H1 (cell line): ENCODE data around the gene WDR90. TPM values are rescaled to one million over a fixed set of nuclear protein-coding genes. Genes with fewer than 3 reads are reported as not detected.
A peak's percentile ranks its signal among the peaks of the same experiment; 100 is the strongest.

ENCODE experiments used
- CTCF ChIA-PET: fragments of 300-600 bp; sonication (Branson Sonifier 250); formaldehyde crosslinking; loops from one replicate; lab custom pipeline; 2021; ENCODE audit not compliant: partially characterized antibody; lab: Charles Lee
- POLR2A ChIA-PET: fragments of 300-600 bp; sonication (Branson Sonifier 250); formaldehyde crosslinking; loops from one replicate; lab custom pipeline; 2021; ENCODE audit warnings: inconsistent platforms; ENCODE audit not compliant: partially characterized antibody; lab: Charles Lee
- DNase-seq, 2 experiments: peaks; one replicate each; pipeline versions ENCODE4 v3.0.0 to v3.0.0-alpha.2; 2010 to 2022; ENCODE audit warnings: low spot score in 2 of 2, low read depth in 1 of 2, mixed read lengths in 1 of 2
- FAIRE-seq: peaks from 2 replicates; lab custom pipeline; 2011; peaks lifted over from hg19 to GRCh38; lab: Jason Lieb, UNC
- H2AFZ ChIP-seq: 2 replicates; pipeline ENCODE4 v1.8.1; 2012; ENCODE audit warnings: low read length, inconsistent platforms
- H2AK5ac ChIP-seq: 2 replicates; pipeline ENCODE4 v1.6.1; 2013; ENCODE audit warnings: low read depth, low read length
- H2BK120ac ChIP-seq: replicated peaks from 2 replicates; pipeline ENCODE3; 2013; ENCODE audit warnings: low read depth, low read length, inconsistent platforms
- H2BK12ac ChIP-seq: 2 replicates; pipeline ENCODE4 v1.6.1; 2013; ENCODE audit warnings: low read depth, low read length
- H2BK15ac ChIP-seq: 2 replicates; pipeline ENCODE4 v1.6.1; 2013; ENCODE audit warnings: low read length
- H2BK20ac ChIP-seq: 2 replicates; pipeline ENCODE4 v1.6.1; 2013; ENCODE audit warnings: low read length
- H2BK5ac ChIP-seq: 2 replicates; pipeline ENCODE4 v1.6.1; 2013; ENCODE audit warnings: low read depth, low read length
- H3K14ac ChIP-seq: 2 replicates; pipeline ENCODE4 v1.6.1; 2013; ENCODE audit warnings: inconsistent platforms; ENCODE audit not compliant: insufficient read length
- H3K18ac ChIP-seq: 2 replicates; pipeline ENCODE4 v1.6.1; 2013; ENCODE audit warnings: low read length; ENCODE audit errors: extremely low read depth
- H3K23ac ChIP-seq: 2 replicates; pipeline ENCODE4 v1.6.1; 2013; ENCODE audit warnings: inconsistent platforms; ENCODE audit not compliant: insufficient read length
- H3K23me2 ChIP-seq: 2 replicates; pipeline ENCODE4 v1.6.1; 2013; ENCODE audit warnings: low read depth, low read length
- H3K27ac ChIP-seq: 2 replicates; pipeline ENCODE4 v1.6.1; 2011; ENCODE audit warnings: low read depth, low read length, inconsistent platforms
- H3K27me3 ChIP-seq, 4 experiments: replicated peaks in 1 of 4; 1 replicate in 1 of 4; 2 replicates in 3 of 4; pipeline versions ENCODE4 v1.6.1 to v1.8.1; 2011 to 2013; ENCODE audit warnings: low read length in 3 of 4, mild to moderate bottlenecking in 3 of 4, inconsistent platforms in 2 of 4, mixed read lengths in 2 of 4, moderate library complexity in 1 of 4; ENCODE audit not compliant: control insufficient read depth in 3 of 4, insufficient read depth in 3 of 4; ENCODE audit errors: extremely low read depth in 1 of 4
- H3K36me3 ChIP-seq, 4 experiments: 2 replicates each; pipeline versions ENCODE4 v1.6.1 to v1.8.1; 2011 to 2013; ENCODE audit warnings: mild to moderate bottlenecking in 4 of 4, low read length in 3 of 4, moderate library complexity in 2 of 4, control low read depth in 1 of 4, inconsistent platforms in 1 of 4; ENCODE audit not compliant: insufficient read depth in 4 of 4, control insufficient read depth in 2 of 4
- H3K4ac ChIP-seq: replicated peaks from 2 replicates; pipeline ENCODE3; 2013; ENCODE audit warnings: low read length, low read depth, mixed read lengths, inconsistent platforms; ENCODE audit not compliant: insufficient read length
- H3K4me1 ChIP-seq, 4 experiments: replicated peaks in 1 of 4; 1 replicate in 1 of 4; 2 replicates in 3 of 4; pipeline versions ENCODE4 v1.6.1 to v1.8.1; 2011 to 2013; ENCODE audit warnings: low read length in 3 of 4, inconsistent platforms in 2 of 4, mixed read lengths in 1 of 4; ENCODE audit not compliant: insufficient read depth in 4 of 4, control insufficient read depth in 3 of 4
- H3K4me2 ChIP-seq, 2 experiments: 2 replicates each; pipeline versions ENCODE4 v1.6.1 to v1.8.1; 2011 to 2013; ENCODE audit warnings: low read depth in 2 of 2, low read length in 2 of 2, control low read depth in 1 of 2, inconsistent platforms in 1 of 2, mild to moderate bottlenecking in 1 of 2; ENCODE audit not compliant: insufficient read depth in 1 of 2
- H3K4me3 ChIP-seq, 4 experiments: fragments of 200-600, 300-600 bp in 1 of 4; sonication (generic), shearing (Covaris generic), sonication (Bioruptor Twin) in 1 of 4; 2 replicates each; pipeline versions ENCODE4 v1.5.1 to v1.8.1; 2011 to 2016; ENCODE audit warnings: low read length in 4 of 4, low read depth in 3 of 4, control low read depth in 2 of 4, inconsistent platforms in 2 of 4, mild to moderate bottlenecking in 2 of 4, mixed read lengths in 1 of 4, moderate library complexity in 1 of 4; ENCODE audit not compliant: insufficient read depth in 2 of 4; ENCODE audit errors: extremely low read depth in 1 of 4
- H3K56ac ChIP-seq: replicated peaks from 2 replicates; pipeline ENCODE3; 2013; ENCODE audit warnings: low read depth, mild to moderate bottlenecking, mixed read lengths, low read length, inconsistent platforms; ENCODE audit not compliant: insufficient read length
- H3K79me1 ChIP-seq: 2 replicates; pipeline ENCODE4 v1.6.1; 2013; ENCODE audit warnings: low read depth, low read length, control low read depth
- H3K79me2 ChIP-seq, 2 experiments: 2 replicates each; pipeline versions ENCODE4 v1.6.1 to v1.8.1; 2012 to 2013; ENCODE audit warnings: low read length in 2 of 2, mild to moderate bottlenecking in 2 of 2, inconsistent platforms in 1 of 2; ENCODE audit not compliant: insufficient read depth in 2 of 2, control insufficient read depth in 1 of 2
- H3K9ac ChIP-seq, 4 experiments: replicated peaks in 1 of 4; 1 replicate in 1 of 4; 2 replicates in 3 of 4; pipeline versions ENCODE4 v1.6.1 to v1.8.1; 2011 to 2013; ENCODE audit warnings: low read depth in 3 of 4, low read length in 3 of 4, control low read depth in 2 of 4, mild to moderate bottlenecking in 2 of 4, moderate library complexity in 2 of 4, inconsistent platforms in 1 of 4; ENCODE audit errors: extremely low read depth in 1 of 4
- H3K9me3 ChIP-seq, 2 experiments: 2 replicates each; pipeline versions ENCODE4 v1.6.1 to v1.8.1; 2012 to 2013; ENCODE audit warnings: mild to moderate bottlenecking in 2 of 2, moderate library complexity in 2 of 2, control low read depth in 1 of 2, inconsistent platforms in 1 of 2, low read depth in 1 of 2, low read length in 1 of 2, mixed read lengths in 1 of 2; ENCODE audit not compliant: insufficient read depth in 2 of 2
- H4K20me1 ChIP-seq, 2 experiments: replicated peaks in 1 of 2; 2 replicates each; pipeline versions ENCODE3 to v1.8.1; 2011 to 2013; ENCODE audit warnings: inconsistent platforms in 2 of 2, low read length in 2 of 2, mild to moderate bottlenecking in 1 of 2; ENCODE audit not compliant: insufficient read depth in 2 of 2, control insufficient read depth in 1 of 2
- H4K5ac ChIP-seq: 2 replicates; pipeline ENCODE4 v1.6.1; 2013; ENCODE audit warnings: low read length, low read depth, mixed read lengths, inconsistent platforms; ENCODE audit not compliant: insufficient read length
- H4K8ac ChIP-seq: 2 replicates; pipeline ENCODE4 v1.8.0; 2013; ENCODE audit warnings: mild to moderate bottlenecking, moderate library complexity, low read length, inconsistent platforms; ENCODE audit not compliant: insufficient read depth; ENCODE audit errors: extremely low read depth
- H4K91ac ChIP-seq: replicated peaks from 2 replicates; pipeline ENCODE3; 2013; ENCODE audit warnings: low read length, mixed read lengths, inconsistent platforms; ENCODE audit not compliant: insufficient read length
- BACH1 ChIP-seq: IDR thresholded peaks from 2 replicates; pipeline ENCODE4 v1.6.1; 2012; ENCODE audit warnings: low read length, improper control_type of control experiment
- EGR1 ChIP-seq: IDR thresholded peaks from 2 replicates; pipeline ENCODE4 v1.6.1; 2011; ENCODE audit warnings: low read depth, low read length, borderline replicate concordance
- MAFK ChIP-seq: IDR thresholded peaks from 2 replicates; pipeline ENCODE4 v1.6.1; 2012; ENCODE audit warnings: low read depth, mild to moderate bottlenecking, improper control_type of control experiment, low read length
- WGBS, 2 experiments: shearing (Covaris generic) in 1 of 2; methylation state at CpG; one replicate each; pipeline versions ENCODE4 v1.1.6 to v1.1.7; 2013 to 2015; ENCODE audit warnings: low lambda C conversion rate in 2 of 2, mixed read lengths in 2 of 2, inconsistent platforms in 1 of 2, low coverage in 1 of 2, missing lambda C conversion rate in 1 of 2; ENCODE audit not compliant: insufficient replicate concordance in 2 of 2, insufficient coverage in 1 of 2, insufficient read length in 1 of 2; ENCODE audit errors: extremely low coverage in 1 of 2, missing lambda C conversion rate in 1 of 2; 5-methylcytosine and 5-hydroxymethylcytosine counted together
- polyA plus RNA-seq, 7 experiments: library from polyadenylated mRNA; depleted of rRNA in 3 of 7; stranded (reverse) in 5 of 7; unstranded in 2 of 7; fragments of >200 nt in 5 of 7; fragments of 200-250 nt in 2 of 7; gene quantifications; 1 replicate in 5 of 7; 2 replicates in 1 of 7; 4 replicates in 1 of 7; pipeline versions ENCODE4 v1.2.1 to v1.2.3, GENCODE V29; 2011 to 2013; ENCODE audit warnings: missing spikeins in 2 of 7, mixed read lengths in 2 of 7
- total RNA-seq: library from RNA; stranded (reverse); fragmentation: NEBNext Ultra II Directional; extraction: Animal tissue kit (Norgen Biotek cat#: 25700); gene quantifications from 2 replicates; pipeline ENCODE4 v1.2.1, GENCODE V29; 2021

WDR90 gene
- total and polyA plus RNA-seq, 2 of the 8 experiments (the other 6 are each of a cell fraction or from before 2014, with no cell fraction given): 24.0 to 47.2 TPM

DNA sequence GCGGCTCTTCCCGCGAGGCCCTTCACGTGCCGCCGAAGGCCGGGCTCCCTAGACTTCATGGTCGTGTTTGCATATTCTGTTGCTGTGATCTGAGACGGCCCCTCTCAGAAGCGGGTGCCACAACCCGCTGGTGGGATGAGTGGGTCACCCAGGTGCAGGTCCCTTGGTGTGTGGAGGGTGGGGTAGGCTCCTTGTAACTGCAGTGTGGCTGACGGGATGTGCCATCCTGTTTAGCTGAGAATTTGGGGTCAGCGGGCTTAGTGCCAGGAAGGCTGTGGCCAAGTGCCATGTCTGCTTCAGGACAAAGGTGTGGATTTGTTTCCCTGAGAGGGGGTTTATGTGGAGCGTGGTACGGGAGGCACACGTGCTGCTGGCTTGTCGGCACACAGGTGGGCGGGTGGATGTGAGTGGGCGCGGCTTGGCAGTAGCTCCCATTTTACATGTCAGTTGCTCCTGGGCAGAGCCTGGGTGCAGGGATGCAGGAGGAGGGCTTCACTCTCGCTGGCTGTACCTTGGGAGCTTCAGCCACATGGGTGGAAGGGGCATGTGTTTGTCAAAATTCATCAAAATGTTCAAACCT lies 27.5 kb upstream of the WDR90 start:
- Histone ChIP-seq H3K27ac (no peak overlapping the region), H3K79me1 (peaks cover 10% of the 10 kb centered on the region), H2BK120ac (no peak overlapping the region), H3K18ac (no peak overlapping the region), H4K8ac (no peak overlapping the region), H3K27me3 (no peaks in the 10 kb centered on the region), H3K36me3 (peaks cover 0 to 4% (median 0%) of the 10 kb centered on the region in 4 experiments; a peak in 1 of 8 replicates), H3K4me1 (peaks cover 0 to 14% (median 5%) of the 10 kb centered on the region in 4 experiments; a peak in 5 of 7 replicates), H2AK5ac (peak overlapping the region; percentile 28; the same call in 1 of the 2 replicates), H2BK20ac (no peak overlapping the region), H3K23ac (no peak overlapping the region), H3K79me2 (no peaks in the 10 kb centered on the region), H3K4me2 (no peak overlapping the region), H3K14ac (no peak overlapping the region), H3K9me3 (no peaks in the 10 kb centered on the region), H3K9ac (no peak overlapping the region), H2BK12ac (no peak overlapping the region), H4K91ac (no peak overlapping the region), H3K4ac (no peak overlapping the region), H2AFZ (no peak overlapping the region), H2BK5ac (no peak overlapping the region), H3K56ac (no peak overlapping the region), H3K4me3 (no peak overlapping the region), H3K23me2 (no peaks in the 10 kb centered on the region), H4K20me1 (peaks cover 4 to 5% of the 10 kb centered on the region in 2 experiments), H2BK15ac (peak overlapping the region; percentile 48; the same call in 1 of the 2 replicates), H4K5ac (no peak overlapping the region)
- FAIRE-seq (no peak), DNase-seq (no peak)
- POLR2A ChIA-PET: interaction anchor here (0.6 to 1.8 kb wide), 8 partner anchors 9 to 54 kb away, joined by 3 to 11 read pairs (median 4); partner anchors contain the start of genes METTL26, RHBDL1 and WFIKKN1
- 94% methylated on average over 21 of the region's 21 CpGs; no CpG with 5 or more reads in 1 of the 2 experiments for WGBS, 2 experiments
- CTCF ChIA-PET: interaction anchor here (0.8 to 4.1 kb wide), 21 partner anchors 8 to 272 kb away, joined by 3 to 29 read pairs (median 4); partner anchors contain the start of genes NHLRC4 and RHOT2
- TF ChIP-seq EGR1: no peak
- no peak for TF ChIP-seq BACH1
- no peak for TF ChIP-seq MAFK
